AG09309 (cell line): ENCODE measurements around the gene HOXC12.

Experiments
- DNase-seq: peaks from one replicate; pipeline ENCODE4 v3.0.0-alpha.2; 2010; ENCODE audit warnings: low read depth
- H3K4me3 ChIP-seq: 2 replicates; pipeline ENCODE4 v1.5.1; 2011; ENCODE audit warnings: mild to moderate bottlenecking, low read depth, low read length, moderate library complexity; ENCODE audit not compliant: control insufficient read depth
- CTCF ChIP-seq: IDR thresholded peaks from 2 replicates; pipeline ENCODE4 v1.5.1; 2011; ENCODE audit warnings: mild to moderate bottlenecking, low read depth, low read length, inconsistent platforms; ENCODE audit not compliant: insufficient read depth, control insufficient read depth; ENCODE audit errors: missing control alignments

The HOXC12 gene

DNA sequence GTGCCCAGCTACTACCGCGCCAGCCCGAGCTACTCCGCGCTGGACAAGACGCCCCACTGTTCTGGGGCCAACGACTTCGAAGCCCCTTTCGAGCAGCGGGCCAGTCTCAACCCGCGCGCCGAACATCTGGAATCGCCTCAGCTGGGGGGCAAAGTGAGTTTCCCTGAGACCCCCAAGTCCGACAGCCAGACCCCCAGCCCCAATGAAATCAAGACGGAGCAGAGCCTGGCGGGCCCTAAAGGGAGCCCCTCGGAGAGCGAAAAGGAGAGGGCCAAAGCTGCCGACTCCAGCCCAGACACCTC lies 30.9 kb downstream of the HOXC12 start:
- no peak for TF ChIP-seq CTCF
- peak overlapping the region; percentile 64 for H3K4me3 ChIP-seq
- no peak for DNase-seq

- no peak for DNase-seq
- peak overlapping the region; percentile 64 for H3K4me3 ChIP-seq
These were observed 31.4 kb downstream of the HOXC12 start for GRCh38 chr12:53985994-53986685.

GRCh38 chr12:53986686-53987483 lies 32.2 kb downstream of the HOXC12 start:
- TF ChIP-seq CTCF: no peak
- H3K4me3 ChIP-seq: peak overlapping the region; percentile 64

More at GRCh38 chr12:53985994-53986685, 31.4 kb downstream of the HOXC12 start:
- no peak for TF ChIP-seq CTCF

GRCh38 chr12:53987787-53988230 lies 33.1 kb downstream of the HOXC12 start:
- no peak for TF ChIP-seq CTCF
- H3K4me3 ChIP-seq: peak overlapping the region; percentile 64
- no peak for DNase-seq

More at GRCh38 chr12:53986686-53987483, 32.2 kb downstream of the HOXC12 start:
- no peak for DNase-seq

DNA sequence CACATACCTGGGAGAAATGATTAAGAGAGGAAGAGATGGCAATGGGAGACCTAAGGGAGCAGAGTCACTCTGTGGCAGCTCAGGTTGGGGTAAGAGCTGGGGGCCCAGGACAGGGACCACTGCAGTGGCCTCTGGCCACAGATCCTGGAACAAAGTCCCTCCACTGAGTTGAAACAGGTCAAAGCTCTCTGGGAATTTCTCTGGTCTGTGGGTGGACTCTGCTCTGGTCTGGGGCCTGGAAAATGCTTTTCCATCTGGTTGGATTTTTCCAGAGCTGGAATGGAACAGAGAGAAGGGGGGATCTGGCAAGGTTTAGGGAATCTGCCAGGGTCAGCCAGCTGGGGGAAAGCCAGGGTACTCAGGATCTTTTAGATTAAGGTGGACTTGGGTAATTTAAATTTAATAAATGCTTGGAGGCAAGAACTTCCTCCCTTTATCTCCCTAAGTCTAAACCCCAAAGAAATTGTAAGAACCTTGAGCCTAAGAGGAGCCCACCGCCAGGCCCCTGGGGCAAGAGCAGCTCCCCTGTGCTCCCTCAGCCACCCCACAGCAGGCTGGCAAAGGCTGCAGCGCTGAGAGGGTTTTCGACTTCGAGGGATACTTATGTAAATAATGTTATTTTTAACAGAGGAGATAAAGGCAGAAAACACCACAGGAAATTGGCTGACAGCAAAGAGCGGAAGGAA lies 34.0 kb downstream of the HOXC12 start:
- H3K4me3 ChIP-seq: no peak overlapping the region
- no peak for DNase-seq
- no peak for TF ChIP-seq CTCF

DNA sequence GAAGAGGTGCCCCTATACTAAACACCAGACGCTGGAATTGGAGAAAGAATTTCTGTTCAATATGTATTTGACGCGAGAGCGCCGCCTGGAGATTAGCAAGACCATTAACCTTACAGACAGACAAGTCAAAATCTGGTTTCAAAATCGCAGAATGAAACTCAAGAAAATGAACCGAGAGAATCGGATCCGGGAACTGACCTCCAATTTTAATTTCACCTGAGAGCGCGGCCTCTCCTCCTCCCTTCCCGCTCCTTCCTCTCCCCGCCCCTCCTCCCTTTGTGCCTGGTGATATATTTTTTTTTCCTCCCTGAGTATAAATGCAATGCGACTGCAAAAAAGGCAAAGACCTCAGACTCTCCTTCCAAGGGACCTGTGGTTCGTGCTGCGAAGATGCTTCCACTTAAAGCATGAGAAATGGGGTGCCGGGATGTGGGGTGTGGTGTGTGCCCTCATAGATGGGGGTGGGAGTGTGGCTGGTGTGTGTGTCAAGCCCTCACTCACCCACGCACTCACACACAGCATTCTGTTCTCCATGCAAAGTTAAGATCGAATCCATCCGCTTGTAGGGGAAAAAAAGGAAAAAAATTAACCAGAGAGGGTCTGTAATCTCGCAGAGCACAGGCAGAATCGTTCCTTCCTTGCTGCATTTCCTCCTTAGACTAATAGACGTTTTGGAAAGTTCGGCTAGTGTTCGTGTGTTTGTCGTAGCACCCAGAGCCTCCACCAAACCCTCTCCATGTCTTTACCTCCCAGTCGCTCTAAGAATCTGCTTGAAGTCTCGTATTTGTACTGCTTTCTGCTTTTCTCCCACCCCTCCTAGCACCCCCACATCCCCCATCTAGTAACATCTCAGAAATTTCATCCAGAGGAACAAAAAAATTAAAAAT lies 34.8 kb downstream of the HOXC12 start:
- peak; percentile 59 for TF ChIP-seq CTCF
- peak overlapping the region; percentile 32 for H3K4me3 ChIP-seq
- DNase-seq: no peak
